A673 (cell line): ENCODE measurements around the gene MT1G. TPM values are rescaled to one million over a fixed set of nuclear protein-coding genes. Genes with fewer than 3 reads are reported as not detected.

ENCODE experiments used
- BruUV-seq: library from RNA; stranded (reverse); fragments of 400-500 nt; replicated peaks from 2 replicates; lab custom pipeline; 2021; lab: Mats Ljungman, UMichigan
- CTCF ChIA-PET: fragments of 300-600 bp; sonication (Branson Sonifier 250); formaldehyde crosslinking; loops from one replicate; lab custom pipeline; 2022; ENCODE audit warnings: antibody characterized with exemption; lab: Charles Lee
- POLR2A ChIA-PET: fragments of 300-600 bp; sonication (Branson Sonifier 250); formaldehyde crosslinking; loops from one replicate; lab custom pipeline; 2022; ENCODE audit warnings: antibody characterized with exemption; ENCODE audit not compliant: low non-redundant PET; lab: Charles Lee
- DNase-seq: peaks from one replicate; pipeline ENCODE4 v3.0.0-alpha.2; 2015; ENCODE audit warnings: low spot score
- H3K27ac ChIP-seq: fragments of 200-600 bp; sonication (generic); 2 replicates; pipeline ENCODE4 v1.5.1; 2016; ENCODE audit warnings: mixed run types, low read depth, mild to moderate bottlenecking, mixed read lengths, antibody characterized with exemption, low read length; ENCODE audit not compliant: poor library complexity, severe bottlenecking
- H3K27me3 ChIP-seq: fragments of 200-600 bp; sonication (generic); replicated peaks from 2 replicates; pipeline ENCODE4 v1.6.1; 2017; ENCODE audit warnings: mixed run types, low read depth, mild to moderate bottlenecking, mixed read lengths, antibody characterized with exemption, low read length; ENCODE audit not compliant: insufficient read depth, poor library complexity
- H3K36me3 ChIP-seq: fragments of 200-600 bp; sonication (generic); 2 replicates; pipeline ENCODE4 v1.6.1; 2016; ENCODE audit warnings: mixed run types, mild to moderate bottlenecking, mixed read lengths, antibody characterized with exemption, low read length; ENCODE audit not compliant: insufficient read depth, poor library complexity, severe bottlenecking
- H3K4me1 ChIP-seq: fragments of 200-600 bp; sonication (generic); 2 replicates; pipeline ENCODE4 v1.6.1; 2017; ENCODE audit warnings: mixed run types, mild to moderate bottlenecking, mixed read lengths, antibody characterized with exemption, low read length; ENCODE audit not compliant: insufficient read depth, poor library complexity, severe bottlenecking
- H3K4me3 ChIP-seq: fragments of 200-600 bp; sonication (generic); 2 replicates; pipeline ENCODE4 v1.5.1; 2016; ENCODE audit warnings: low read depth, mixed run types, mild to moderate bottlenecking, mixed read lengths, low read length; ENCODE audit not compliant: poor library complexity, severe bottlenecking
- H3K9me3 ChIP-seq: fragments of 200-600 bp; sonication (generic); 2 replicates; pipeline ENCODE4 v1.6.1; 2016; ENCODE audit warnings: mixed run types, low read depth, mild to moderate bottlenecking, mixed read lengths, antibody characterized with exemption, low read length; ENCODE audit not compliant: poor library complexity, severe bottlenecking
- CTCF ChIP-seq: fragments of 300-800, 200-600 bp; sonication (generic); conservative IDR thresholded peaks from 2 replicates; pipeline ENCODE4 v1.5.1; 2017; ENCODE audit warnings: low read depth, mild to moderate bottlenecking, antibody characterized with exemption, low read length, moderate library complexity, mixed read lengths
- EZH2 ChIP-seq: fragments of 200-600 bp; sonication (generic); IDR thresholded peaks from 2 replicates; pipeline ENCODE4 v1.6.1; 2017; ENCODE audit warnings: borderline replicate concordance, low read depth, mild to moderate bottlenecking, mixed read lengths, antibody characterized with exemption, low read length; ENCODE audit not compliant: poor library complexity, severe bottlenecking
- intact Hi-C: fragments of 100-400 bp; cut with micrococcal nuclease; formaldehyde crosslinking; loops from one replicate; pipeline ENCODE4 v1.10.0; 2022; ENCODE audit not compliant: unreplicated experiment
- total RNA-seq: library from RNA; stranded (reverse); gene quantifications from 2 replicates; pipeline ENCODE4 v1.2.3, GENCODE V29; 2021

The MT1G gene
- total RNA-seq, 1 experiment from 2014 or later, result 48.8 TPM

GRCh38 chr16:56700195-56700594 lies 32.3 kb upstream of the MT1G start:
- ChIA-PET CTCF (interaction anchor here (0.6 to 1.3 kb wide), 6 partner anchors 96 to 417 kb away, joined by 3 to 9 read pairs (median 6); no protein-coding TSS in a partner anchor), POLR2A (no interaction called here)
- intact Hi-C loops, result loop anchor here (5.0 kb wide), 2 partner anchors 98 to 758 kb away; no protein-coding TSS in a partner anchor
- TF ChIP-seq EZH2 (no peak), CTCF (no peak)
- Histone ChIP-seq H3K36me3 (no peaks in the 10 kb centered on the region), H3K4me3 (no peak overlapping the region), H3K9me3 (no peaks in the 10 kb centered on the region), H3K4me1 (no peaks in the 10 kb centered on the region), H3K27ac (no peak overlapping the region), H3K27me3 (no peaks in the 10 kb centered on the region)
- BruUV-seq, result no TSS peak
- no peak for DNase-seq

GRCh38 chr16:56697456-56698155 lies 29.7 kb upstream of the MT1G start:
- ChIA-PET CTCF (no interaction called here), POLR2A (no interaction called here)
- intact Hi-C loops, result no loop called here
- Histone ChIP-seq H3K27me3 (no peaks in the 10 kb centered on the region), H3K4me1 (no peaks in the 10 kb centered on the region), H3K4me3 (no peak overlapping the region), H3K9me3 (no peaks in the 10 kb centered on the region), H3K27ac (no peak overlapping the region), H3K36me3 (no peaks in the 10 kb centered on the region)
- no peak for DNase-seq
- no TSS peak for BruUV-seq
- TF ChIP-seq CTCF, result no peak
- TF ChIP-seq EZH2, result no peak

- no peak for DNase-seq
- H3K36me3 ChIP-seq, result no peaks in the 10 kb centered on the region
- POLR2A ChIA-PET, result no interaction called here
- no peaks in the 10 kb centered on the region for H3K9me3 ChIP-seq
- no TSS peak for BruUV-seq
- no peaks in the 10 kb centered on the region for H3K27me3 ChIP-seq
- no peak overlapping the region for H3K4me3 ChIP-seq
- CTCF ChIA-PET, result no interaction called here
- H3K27ac ChIP-seq, result no peak overlapping the region
- intact Hi-C loops, result no loop called here
- H3K4me1 ChIP-seq, result no peaks in the 10 kb centered on the region
- no peak for TF ChIP-seq CTCF
- TF ChIP-seq EZH2, result no peak
These were observed 27.4 kb upstream of the MT1G start for GRCh38 chr16:56695246-56695645.
